Measurements from ENCODE around the gene EID2B.

The EID2B gene

DNA sequence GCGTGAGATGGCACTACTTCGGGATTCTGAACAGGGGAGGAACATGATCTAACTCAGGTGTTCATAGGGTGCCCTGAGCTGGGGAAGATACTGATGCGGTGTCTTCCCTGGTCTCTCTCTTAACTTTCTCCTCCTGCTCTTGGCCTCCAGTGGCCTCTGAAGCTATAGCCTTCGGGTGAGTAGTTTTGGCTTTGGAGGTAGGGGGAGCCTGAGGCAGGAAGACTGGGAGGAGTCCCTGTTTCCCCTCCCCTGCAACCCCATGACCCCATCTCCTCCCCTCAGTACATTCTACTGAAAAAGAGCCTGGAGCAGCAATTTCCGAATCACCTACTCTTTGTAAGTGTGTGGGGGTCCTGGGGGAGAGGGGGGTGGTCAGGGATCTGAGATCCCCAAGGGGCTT is 14.2 kb downstream of the EID2B start:
- TF ChIP-seq SNAI2 (CRISPR knock-in tag; IDR thresholded peaks at IDR 0.05) (no peak), ARNTL (CRISPR knock-in tag; IDR thresholded peaks at IDR 0.05; ENCODE audit: borderline replicate concordance, low read depth) (no peak), CSDC2 (CRISPR knock-in tag; IDR thresholded peaks at IDR 0.05) (no peak), RARB (CRISPR knock-in tag; IDR thresholded peaks at IDR 0.05) (no peak), OSR1 (CRISPR knock-in tag; IDR thresholded peaks at IDR 0.05) (no peak), BACH2 (CRISPR knock-in tag; IDR thresholded peaks at IDR 0.05; ENCODE audit: borderline replicate concordance) (no peak), TCF4 (CRISPR knock-in tag; IDR thresholded peaks at IDR 0.05; ENCODE audit: borderline replicate concordance) (no peak), GLIS3 (CRISPR knock-in tag; IDR thresholded peaks at IDR 0.05) (no peak), TOX (CRISPR knock-in tag; IDR thresholded peaks at IDR 0.05; ENCODE audit: borderline replicate concordance) (no peak), ZC3H10 (CRISPR knock-in tag; IDR thresholded peaks at IDR 0.05) (no peak), ZFP30 (CRISPR knock-in tag; IDR thresholded peaks at IDR 0.05) (no peak), ISL1 (CRISPR knock-in tag; IDR thresholded peaks at IDR 0.05) (no peak), ZFP3 (CRISPR knock-in tag; IDR thresholded peaks at IDR 0.05) (no peak), ZNF70 (CRISPR knock-in tag; IDR thresholded peaks at IDR 0.05) (no peak), ESRRG (CRISPR knock-in tag; IDR thresholded peaks at IDR 0.05) (no peak), ZNF565 (CRISPR knock-in tag; conservative IDR thresholded peaks at IDR 0.05; ENCODE audit: low read depth) (no peak)
- TF ChIP-seq, protein P1, sequence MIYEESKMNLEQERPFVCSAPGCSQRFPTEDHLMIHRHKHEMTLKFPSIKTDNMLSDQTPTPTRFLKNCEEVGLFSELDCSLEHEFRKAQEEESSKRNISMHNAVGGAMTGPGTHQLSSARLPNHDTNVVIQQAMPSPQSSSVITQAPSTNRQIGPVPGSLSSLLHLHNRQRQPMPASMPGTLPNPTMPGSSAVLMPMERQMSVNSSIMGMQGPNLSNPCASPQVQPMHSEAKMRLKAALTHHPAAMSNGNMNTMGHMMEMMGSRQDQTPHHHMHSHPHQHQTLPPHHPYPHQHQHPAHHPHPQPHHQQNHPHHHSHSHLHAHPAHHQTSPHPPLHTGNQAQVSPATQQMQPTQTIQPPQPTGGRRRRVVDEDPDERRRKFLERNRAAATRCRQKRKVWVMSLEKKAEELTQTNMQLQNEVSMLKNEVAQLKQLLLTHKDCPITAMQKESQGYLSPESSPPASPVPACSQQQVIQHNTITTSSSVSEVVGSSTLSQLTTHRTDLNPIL (CRISPR knock-in tag; IDR thresholded peaks at IDR 0.05; ENCODE audit: low read depth) = no peak
- TF ChIP-seq, protein P2, sequence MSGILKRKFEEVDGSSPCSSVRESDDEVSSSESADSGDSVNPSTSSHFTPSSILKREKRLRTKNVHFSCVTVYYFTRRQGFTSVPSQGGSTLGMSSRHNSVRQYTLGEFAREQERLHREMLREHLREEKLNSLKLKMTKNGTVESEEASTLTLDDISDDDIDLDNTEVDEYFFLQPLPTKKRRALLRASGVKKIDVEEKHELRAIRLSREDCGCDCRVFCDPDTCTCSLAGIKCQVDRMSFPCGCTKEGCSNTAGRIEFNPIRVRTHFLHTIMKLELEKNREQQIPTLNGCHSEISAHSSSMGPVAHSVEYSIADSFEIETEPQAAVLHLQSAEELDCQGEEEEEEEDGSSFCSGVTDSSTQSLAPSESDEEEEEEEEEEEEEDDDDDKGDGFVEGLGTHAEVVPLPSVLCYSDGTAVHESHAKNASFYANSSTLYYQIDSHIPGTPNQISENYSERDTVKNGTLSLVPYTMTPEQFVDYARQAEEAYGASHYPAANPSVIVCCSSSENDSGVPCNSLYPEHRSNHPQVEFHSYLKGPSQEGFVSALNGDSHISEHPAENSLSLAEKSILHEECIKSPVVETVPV (CRISPR knock-in tag; IDR thresholded peaks at IDR 0.05) = no peak
- TF ChIP-seq, protein P3, sequence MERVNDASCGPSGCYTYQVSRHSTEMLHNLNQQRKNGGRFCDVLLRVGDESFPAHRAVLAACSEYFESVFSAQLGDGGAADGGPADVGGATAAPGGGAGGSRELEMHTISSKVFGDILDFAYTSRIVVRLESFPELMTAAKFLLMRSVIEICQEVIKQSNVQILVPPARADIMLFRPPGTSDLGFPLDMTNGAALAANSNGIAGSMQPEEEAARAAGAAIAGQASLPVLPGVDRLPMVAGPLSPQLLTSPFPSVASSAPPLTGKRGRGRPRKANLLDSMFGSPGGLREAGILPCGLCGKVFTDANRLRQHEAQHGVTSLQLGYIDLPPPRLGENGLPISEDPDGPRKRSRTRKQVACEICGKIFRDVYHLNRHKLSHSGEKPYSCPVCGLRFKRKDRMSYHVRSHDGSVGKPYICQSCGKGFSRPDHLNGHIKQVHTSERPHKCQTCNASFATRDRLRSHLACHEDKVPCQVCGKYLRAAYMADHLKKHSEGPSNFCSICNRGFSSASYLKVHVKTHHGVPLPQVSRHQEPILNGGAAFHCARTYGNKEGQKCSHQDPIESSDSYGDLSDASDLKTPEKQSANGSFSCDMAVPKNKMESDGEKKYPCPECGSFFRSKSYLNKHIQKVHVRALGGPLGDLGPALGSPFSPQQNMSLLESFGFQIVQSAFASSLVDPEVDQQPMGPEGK (CRISPR knock-in tag; IDR thresholded peaks at IDR 0.05; ENCODE audit: borderline replicate concordance) = no peak
- TF ChIP-seq, protein P4, sequence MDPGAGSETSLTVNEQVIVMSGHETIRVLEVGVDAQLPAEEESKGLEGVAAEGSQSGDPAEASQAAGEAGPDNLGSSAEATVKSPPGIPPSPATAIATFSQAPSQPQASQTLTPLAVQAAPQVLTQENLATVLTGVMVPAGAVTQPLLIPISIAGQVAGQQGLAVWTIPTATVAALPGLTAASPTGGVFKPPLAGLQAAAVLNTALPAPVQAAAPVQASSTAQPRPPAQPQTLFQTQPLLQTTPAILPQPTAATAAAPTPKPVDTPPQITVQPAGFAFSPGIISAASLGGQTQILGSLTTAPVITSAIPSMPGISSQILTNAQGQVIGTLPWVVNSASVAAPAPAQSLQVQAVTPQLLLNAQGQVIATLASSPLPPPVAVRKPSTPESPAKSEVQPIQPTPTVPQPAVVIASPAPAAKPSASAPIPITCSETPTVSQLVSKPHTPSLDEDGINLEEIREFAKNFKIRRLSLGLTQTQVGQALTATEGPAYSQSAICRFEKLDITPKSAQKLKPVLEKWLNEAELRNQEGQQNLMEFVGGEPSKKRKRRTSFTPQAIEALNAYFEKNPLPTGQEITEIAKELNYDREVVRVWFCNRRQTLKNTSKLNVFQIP (CRISPR knock-in tag; IDR thresholded peaks at IDR 0.05; ENCODE audit: borderline replicate concordance, low read depth) = no peak
- no peak for ATAC-seq

DNA sequence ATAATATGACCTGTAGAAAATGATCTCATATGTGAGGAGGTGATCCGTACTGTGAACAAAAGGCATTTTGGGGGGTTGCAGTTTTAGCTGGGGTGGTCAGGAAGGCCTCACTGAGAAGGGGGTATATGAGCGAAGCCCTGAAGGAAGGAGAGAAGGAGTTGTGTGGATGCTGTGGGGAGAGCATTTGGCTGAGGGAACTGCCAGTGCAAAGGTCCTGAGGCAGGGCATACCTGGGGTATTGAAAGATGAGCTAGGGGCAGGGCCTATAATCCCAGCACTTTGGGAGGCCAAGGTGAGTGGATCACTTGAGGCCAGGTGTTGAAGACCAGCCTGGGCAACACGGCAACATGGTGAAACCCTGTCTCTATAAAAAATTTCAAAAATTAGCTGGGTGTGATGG is 15.2 kb downstream of the EID2B start:
- no peak for ATAC-seq
- TF ChIP-seq ZFP30 (CRISPR knock-in tag; IDR thresholded peaks at IDR 0.05) (no peak), TOX (CRISPR knock-in tag; IDR thresholded peaks at IDR 0.05; ENCODE audit: borderline replicate concordance) (no peak), ZFP3 (CRISPR knock-in tag; IDR thresholded peaks at IDR 0.05) (no peak), TCF4 (CRISPR knock-in tag; IDR thresholded peaks at IDR 0.05; ENCODE audit: borderline replicate concordance) (no peak), GLIS3 (CRISPR knock-in tag; IDR thresholded peaks at IDR 0.05) (no peak), OSR1 (CRISPR knock-in tag; IDR thresholded peaks at IDR 0.05) (no peak), ZNF8 (CRISPR knock-in tag; IDR thresholded peaks at IDR 0.05) (no peak), ISL1 (CRISPR knock-in tag; IDR thresholded peaks at IDR 0.05) (no peak)
- TF ChIP-seq, protein P3 (CRISPR knock-in tag; IDR thresholded peaks at IDR 0.05; ENCODE audit: borderline replicate concordance) = no peak
- TF ChIP-seq, protein P5, sequence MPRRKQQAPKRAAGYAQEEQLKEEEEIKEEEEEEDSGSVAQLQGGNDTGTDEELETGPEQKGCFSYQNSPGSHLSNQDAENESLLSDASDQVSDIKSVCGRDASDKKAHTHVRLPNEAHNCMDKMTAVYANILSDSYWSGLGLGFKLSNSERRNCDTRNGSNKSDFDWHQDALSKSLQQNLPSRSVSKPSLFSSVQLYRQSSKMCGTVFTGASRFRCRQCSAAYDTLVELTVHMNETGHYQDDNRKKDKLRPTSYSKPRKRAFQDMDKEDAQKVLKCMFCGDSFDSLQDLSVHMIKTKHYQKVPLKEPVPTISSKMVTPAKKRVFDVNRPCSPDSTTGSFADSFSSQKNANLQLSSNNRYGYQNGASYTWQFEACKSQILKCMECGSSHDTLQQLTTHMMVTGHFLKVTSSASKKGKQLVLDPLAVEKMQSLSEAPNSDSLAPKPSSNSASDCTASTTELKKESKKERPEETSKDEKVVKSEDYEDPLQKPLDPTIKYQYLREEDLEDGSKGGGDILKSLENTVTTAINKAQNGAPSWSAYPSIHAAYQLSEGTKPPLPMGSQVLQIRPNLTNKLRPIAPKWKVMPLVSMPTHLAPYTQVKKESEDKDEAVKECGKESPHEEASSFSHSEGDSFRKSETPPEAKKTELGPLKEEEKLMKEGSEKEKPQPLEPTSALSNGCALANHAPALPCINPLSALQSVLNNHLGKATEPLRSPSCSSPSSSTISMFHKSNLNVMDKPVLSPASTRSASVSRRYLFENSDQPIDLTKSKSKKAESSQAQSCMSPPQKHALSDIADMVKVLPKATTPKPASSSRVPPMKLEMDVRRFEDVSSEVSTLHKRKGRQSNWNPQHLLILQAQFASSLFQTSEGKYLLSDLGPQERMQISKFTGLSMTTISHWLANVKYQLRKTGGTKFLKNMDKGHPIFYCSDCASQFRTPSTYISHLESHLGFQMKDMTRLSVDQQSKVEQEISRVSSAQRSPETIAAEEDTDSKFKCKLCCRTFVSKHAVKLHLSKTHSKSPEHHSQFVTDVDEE (CRISPR knock-in tag; IDR thresholded peaks at IDR 0.05) = no peak
- TF ChIP-seq, protein P4 (CRISPR knock-in tag; IDR thresholded peaks at IDR 0.05; ENCODE audit: borderline replicate concordance, low read depth) = no peak
